Panc1 (cell line): ENCODE results near the gene ABLIM2.

Experiments
- CTCF ChIP-seq: fragments of 450-650 bp; IDR thresholded peaks from 2 replicates; pipeline ENCODE4 v1.5.1; 2017; ENCODE audit warnings: mild to moderate bottlenecking
- POLR2AphosphoS5 ChIP-seq: IDR thresholded peaks from 2 replicates; pipeline ENCODE4 v1.6.1; 2012; ENCODE audit warnings: mild to moderate bottlenecking, low read depth, low read length, moderate library complexity

GRCh38 chr4:7973545-7973981, 185.1 kb downstream of the ABLIM2 start:
- TF ChIP-seq CTCF (no peak), POLR2AphosphoS5 (no peak)
